Fibroblast of lung (primary cell): ENCODE data around the gene HID1.

ENCODE experiments used
- CTCF ChIP-seq, 2 donors: IDR thresholded peaks in 1 of 2; conservative IDR thresholded peaks in 1 of 2; 1 replicate in 1 of 2; 2 replicates in 1 of 2; pipeline ENCODE4 v1.5.1; 2011 to 2012; ENCODE audit warnings: low read length in 2 of 2, control low read depth in 1 of 2, inconsistent platforms in 1 of 2, low read depth in 1 of 2, mild to moderate bottlenecking in 1 of 2
- EZH2 ChIP-seq: IDR thresholded peaks from 2 replicates; pipeline ENCODE4 v1.5.1; 2012; ENCODE audit warnings: low read length, control low read depth, mild to moderate bottlenecking; ENCODE audit errors: missing control alignments

GRCh38 chr17:74971842-74972106 lies 785 bp downstream of the HID1 start:
- no peak for TF ChIP-seq CTCF (conservative IDR thresholded peaks at IDR 0.05 in 1 of 2, IDR thresholded peaks at IDR 0.05 in 1 of 2; ENCODE audit: low read depth in 1 of 2, low read length in 2 of 2)
- TF ChIP-seq EZH2: peak; percentile 70
